HL-60/S4 (cell line): ENCODE measurements around the gene CCDC177.

Source experiments
- in situ Hi-C: fragments of 300-500 bp; cut with MboI; formaldehyde crosslinking; loops from 2 replicates; pipeline ENCODE4 v1.14.3; 2022; ENCODE audit warnings: low sequenced_read_pairs

The CCDC177 gene

DNA sequence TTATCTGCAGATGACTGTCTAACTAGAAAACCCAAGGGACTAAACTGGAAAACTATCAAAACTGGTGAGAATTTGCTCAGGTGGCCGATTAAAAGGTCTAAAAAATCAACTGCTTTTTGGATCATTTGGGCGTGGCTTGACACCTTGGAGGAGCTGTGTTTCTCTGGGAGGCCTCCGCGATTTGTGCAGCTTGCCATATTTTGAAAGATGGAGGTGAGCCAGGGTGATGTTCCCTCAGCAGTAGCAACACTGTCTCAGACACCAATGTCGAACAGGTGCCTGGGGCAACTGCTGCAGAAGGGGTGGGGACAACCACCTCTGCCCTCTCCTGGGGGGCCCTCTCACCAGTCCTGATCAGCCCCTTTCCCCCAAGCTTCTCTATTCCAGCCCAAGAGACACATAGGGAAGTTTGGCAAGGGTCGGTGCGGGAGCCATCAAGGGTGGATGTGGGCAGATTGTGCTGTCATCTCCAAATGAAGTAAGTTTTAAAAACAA is 3.8 kb downstream of the CCDC177 start:
- in situ Hi-C loops, result no loop called here

DNA sequence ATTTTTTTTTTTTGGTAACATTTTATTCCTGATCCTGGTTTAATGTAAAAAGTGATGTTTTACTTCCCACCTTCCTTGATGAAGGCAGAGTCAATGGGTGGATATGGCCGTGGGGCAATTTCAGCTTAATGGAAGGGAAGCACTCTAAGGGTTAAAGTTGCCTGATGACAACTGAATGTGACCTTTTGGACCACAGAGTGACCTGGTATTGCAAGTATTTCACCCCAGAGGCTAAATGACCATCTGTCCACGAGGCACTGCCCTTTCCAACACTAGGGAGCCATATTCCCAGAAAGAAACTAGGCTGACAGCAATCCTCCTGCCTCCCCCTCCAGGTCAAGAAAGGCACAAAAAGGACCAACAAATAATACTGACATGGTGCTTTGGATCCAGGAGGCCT is 4.8 kb downstream of the CCDC177 start:
- in situ Hi-C loops, result no loop called here

DNA sequence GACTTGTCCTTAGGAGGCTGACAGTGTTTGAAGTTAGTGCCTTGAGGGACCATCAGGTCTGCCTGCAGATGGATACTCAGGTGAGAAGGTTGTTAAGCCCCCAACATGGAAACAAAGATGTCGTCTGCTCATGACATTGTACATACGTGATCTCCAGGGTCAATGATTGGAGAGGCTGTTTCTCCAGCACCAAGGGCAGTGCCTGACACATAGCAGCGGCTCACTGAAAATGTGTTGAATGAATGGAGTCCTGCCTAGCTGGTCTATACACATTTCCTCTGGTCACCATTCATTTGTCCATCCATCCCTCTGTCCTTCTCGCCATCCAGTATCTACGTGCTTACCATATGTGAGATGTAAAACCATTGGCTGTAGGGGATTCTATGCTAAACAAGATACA is 7.1 kb downstream of the CCDC177 start:
- in situ Hi-C loops, result no loop called here

DNA sequence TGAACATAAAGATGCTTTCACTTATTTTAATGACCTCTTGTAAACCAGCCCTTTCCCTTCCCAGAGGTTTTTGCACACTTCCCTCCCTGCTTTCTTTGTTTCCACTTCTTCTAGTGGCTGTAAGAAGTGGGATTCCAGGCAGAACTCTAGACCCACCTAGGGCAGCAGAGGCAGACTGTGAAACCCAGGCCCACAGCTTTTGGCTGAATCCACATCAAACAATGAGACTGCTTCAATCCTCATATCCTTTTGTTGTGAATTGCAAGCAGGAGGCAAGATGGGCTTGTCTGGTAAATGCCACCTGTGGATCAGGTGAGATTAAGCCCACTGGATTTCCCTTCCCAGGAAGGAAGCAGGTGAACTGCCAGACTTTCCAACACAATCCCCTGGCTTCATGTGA is 12.8 kb downstream of the CCDC177 start:
- in situ Hi-C loops, result no loop called here

DNA sequence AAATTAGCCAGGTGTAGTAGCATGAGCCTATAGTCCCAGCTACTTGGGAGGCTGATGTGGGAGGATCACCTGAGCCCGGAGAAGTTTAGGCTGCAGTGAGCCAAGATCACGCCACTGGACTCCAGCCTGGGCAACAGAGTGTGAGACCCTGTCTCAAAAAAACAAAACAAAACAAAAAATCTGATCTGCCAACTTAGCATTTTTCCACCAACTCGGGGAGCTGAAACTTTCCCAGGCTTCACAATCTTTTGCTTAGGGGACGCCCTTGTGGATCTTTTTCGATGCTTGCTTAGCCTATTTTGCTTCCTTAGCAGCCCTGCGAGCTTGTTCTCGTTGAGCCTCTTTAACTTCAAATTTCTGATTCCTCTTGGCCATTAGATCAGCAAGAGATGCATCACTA is 13.8 kb downstream of the CCDC177 start:
- in situ Hi-C loops, result no loop called here

DNA sequence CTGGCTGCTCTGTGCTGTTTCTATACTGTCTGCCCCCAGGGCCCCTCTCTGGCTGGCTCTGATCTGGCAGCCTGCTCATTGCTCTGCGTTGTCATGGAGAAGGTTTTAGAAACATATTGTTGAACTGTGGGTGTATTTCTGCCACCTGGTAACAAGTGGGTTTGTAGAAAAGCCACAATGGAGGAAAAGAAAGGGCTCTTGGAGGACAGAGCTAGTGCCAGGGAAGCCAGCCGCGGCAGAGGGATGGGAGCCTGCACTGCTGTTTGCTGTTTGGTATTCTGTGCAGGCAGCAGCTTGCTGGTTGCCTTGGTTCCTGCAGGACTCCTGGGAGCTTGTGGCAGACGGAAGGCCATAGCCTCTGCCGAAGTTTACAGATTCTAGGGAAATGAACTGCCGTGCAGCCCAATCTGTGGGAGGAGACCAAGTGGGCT is 15.1 kb downstream of the CCDC177 start:
- in situ Hi-C loops, result no loop called here

DNA sequence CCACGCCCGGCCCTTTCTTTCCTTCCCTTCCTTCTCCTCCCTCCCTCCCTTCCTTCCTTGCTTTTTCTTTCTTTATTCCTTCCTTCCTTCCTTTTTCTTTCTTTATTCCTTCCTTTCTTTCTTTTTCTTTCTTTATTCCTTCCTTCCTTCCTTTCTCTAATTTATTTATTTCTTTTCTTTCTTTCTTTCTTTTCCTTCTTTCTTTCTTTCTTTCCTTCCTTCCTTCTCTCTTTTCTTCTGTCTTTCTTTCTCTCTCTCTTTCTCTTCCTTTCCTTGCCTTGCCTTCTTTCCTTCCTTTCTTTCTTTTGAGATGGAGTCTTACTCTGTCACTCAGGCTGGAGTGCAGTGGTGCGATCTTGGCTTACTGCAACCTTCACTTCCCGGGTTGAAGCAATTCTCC is 15.9 kb downstream of the CCDC177 start:
- in situ Hi-C loops, result no loop called here

DNA sequence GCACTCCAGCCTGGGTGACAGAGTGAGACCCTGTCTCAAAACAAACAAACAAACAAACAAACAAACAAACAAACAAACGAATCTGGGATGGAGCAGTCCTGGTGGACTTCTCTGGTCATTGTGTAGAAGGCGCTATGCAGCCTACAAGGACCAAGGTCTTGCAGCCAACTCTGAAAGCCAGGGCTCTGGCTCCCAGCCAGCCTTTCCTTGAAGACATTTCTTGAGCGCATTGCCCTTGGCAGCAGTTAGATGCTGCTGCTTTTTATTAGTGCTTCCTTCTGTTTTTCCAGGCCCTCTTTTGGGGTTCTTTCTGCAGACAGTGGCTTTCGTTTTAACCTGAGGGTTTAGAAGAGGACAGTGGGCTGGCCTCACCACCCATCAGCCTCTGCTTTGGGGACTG is 20.2 kb downstream of the CCDC177 start:
- in situ Hi-C loops, result no loop called here

DNA sequence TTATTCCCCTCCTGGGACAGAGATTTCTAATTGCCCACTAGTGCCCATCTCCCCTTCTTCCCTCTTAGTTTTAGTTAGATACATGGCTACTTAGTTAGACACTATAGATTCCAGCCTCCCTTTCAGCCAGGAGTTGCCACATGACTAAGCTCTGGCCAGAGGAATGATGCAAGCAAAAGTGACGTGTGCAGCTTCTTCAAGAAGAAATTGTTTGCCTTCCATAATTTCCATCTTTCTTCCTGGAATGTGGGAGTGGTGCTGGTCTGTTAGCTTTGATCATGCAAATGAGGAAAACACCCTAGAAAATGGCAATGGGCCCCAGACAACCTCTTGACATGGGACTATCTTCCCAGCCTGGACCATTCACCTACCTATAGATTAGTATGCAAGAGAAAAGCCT is 21.4 kb downstream of the CCDC177 start:
- in situ Hi-C loops, result no loop called here

DNA sequence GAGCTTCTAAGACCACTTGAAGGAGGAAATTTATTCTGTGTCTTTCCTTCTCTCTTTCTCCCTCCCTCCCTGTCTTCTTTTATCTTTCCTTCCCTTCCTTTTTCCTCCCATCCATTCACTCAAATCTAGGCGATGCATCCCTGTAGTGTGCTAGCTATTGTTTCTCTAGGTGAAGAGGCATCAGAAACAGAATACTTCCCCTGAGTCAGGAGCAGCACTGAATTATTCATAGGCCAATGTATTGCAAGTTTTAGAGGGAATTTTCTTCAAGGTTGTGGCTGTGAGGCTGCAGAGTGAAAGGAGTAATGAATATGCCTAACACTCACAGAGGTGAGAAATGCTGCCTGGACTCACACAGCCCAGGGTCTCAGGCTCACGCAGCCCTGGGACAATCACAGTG is 23.2 kb downstream of the CCDC177 start:
- in situ Hi-C loops, result no loop called here

DNA sequence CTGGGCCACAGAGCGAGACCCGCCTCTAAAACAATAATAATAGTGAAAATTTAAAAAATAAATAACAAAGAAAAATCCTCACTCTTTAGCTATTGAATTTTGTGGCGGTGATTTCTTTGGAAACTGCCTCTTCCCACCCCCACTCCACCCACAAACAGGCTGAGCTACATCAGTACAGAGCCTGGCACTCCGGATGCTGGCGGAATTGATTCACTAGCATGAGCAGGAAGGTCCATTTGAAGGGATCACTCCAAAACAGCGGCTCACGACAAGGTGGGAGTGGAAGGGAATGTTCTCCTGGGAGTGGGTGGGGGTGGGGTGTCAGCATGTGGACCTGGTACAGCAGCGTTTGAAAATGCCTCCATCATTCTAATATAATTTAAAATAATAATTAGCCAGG is 26.1 kb downstream of the CCDC177 start:
- in situ Hi-C loops, result no loop called here

DNA sequence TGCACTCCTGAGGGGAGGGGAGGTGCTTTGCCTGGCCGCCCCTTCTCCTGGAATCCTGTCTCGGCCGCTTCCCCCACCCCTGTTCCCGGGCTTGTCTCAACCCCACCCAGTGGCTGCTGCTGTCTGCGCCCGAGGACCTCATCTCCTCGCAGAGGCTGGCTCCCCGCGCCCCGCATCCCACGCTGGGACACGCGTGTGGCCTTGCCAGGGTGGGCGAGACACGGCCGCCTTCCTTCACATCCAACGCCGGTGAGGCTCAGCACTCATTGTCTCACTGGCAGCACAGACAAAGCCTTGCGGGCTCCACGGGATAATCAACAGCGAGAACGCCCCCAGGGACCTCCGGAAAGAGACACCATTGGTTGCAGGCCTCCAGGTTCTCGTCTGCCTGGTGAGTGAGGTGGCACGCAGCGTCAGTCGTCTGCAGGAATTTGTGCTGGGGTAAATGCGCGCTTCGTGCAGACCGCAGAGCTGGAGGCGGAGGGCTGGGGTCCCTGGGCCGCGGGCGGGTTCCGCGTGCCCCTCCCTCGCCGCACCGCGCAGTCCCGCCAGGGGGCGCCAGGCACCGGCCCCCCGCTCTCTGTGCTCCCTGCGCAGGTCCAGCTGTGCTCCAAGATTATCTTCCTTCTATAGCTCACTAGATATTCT is 26.8 kb downstream of the CCDC177 start:
- in situ Hi-C loops, result no loop called here

DNA sequence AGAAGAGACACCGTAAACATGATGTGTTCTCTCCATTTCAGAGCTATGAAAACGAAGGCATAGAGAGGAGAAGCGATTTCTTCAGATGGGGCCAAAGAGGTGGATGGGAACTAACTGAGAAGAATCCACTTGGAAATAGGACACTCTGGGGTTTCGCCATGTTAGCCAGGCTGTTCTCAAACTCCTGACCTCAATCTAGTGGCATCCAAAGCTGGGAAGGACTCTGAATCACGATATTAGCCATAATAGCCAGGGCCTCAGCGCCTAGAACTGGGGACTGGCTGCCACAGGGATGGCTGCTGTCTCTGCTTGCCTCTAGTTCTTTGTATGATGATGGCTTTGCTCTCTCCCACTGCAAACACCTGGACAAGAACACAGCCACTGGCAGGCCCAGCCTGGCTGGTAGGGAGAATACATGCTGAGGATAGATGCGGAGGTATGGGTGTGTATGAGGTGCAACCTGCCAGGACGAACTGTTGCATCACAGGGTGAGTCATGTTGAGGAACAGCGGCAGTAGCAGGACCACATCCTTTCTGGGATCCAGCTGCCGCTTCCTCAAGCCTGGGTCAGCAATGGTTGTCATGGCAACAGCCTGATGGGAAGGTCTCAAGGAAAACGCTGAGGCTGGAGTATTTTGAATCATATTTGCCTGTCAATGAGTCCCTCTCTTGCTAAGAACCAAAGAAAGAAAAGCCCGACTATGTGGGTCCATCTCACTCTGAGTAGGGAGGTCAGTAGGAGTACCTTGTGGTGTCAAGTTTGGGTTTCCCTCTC is 31.1 kb downstream of the CCDC177 start:
- in situ Hi-C loops, result no loop called here

DNA sequence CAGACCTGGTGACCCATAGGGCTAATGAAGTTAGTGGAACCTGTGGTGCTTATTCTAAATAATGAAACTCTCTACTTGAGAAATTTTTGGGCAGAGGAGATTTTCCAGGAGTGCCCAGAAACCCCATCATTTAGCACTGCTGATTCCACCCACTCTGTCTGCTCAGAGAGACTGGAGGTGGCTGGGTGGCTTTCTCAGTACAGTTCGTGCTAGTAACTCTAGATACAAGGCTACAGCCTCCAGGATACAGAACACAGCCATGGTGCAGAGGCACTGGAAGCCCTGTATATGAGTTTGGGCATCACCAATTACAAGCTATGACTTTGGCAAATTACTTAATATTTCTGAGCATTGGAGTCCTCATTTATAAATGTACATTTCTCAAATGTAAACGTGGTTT is 32.4 kb downstream of the CCDC177 start:
- in situ Hi-C loops, result no loop called here

DNA sequence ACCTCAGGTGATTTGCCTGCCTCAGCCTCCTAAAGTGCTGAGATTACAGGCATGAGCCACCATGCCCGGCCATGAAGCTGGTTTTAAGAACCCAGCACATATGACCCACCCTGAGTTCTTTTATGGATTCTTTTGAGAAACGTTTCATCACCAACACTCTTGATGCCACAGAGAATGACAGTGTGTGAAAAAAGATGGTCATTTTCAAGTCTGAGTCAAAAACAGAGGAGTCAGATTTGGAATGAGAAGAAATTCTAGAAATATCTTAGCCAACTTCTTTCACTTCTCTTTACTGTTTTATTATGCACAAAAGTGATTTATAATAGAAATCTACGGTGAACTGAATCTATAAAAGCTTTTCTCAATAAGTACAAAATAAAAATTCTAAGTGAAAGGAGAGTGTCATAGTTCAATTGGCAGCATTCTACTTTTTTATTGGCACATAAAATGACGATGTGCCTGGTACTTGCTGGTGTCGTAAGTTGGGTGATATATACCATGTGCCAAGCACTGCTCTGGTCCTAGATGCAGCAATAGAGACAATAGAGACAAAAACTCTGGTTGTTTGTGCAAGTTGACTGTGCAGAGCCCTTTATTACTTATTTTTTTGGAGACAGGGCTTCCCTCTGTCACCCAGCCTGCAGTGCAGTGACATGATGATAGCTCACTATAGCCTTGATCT is 33.9 kb downstream of the CCDC177 start:
- in situ Hi-C loops, result no loop called here

DNA sequence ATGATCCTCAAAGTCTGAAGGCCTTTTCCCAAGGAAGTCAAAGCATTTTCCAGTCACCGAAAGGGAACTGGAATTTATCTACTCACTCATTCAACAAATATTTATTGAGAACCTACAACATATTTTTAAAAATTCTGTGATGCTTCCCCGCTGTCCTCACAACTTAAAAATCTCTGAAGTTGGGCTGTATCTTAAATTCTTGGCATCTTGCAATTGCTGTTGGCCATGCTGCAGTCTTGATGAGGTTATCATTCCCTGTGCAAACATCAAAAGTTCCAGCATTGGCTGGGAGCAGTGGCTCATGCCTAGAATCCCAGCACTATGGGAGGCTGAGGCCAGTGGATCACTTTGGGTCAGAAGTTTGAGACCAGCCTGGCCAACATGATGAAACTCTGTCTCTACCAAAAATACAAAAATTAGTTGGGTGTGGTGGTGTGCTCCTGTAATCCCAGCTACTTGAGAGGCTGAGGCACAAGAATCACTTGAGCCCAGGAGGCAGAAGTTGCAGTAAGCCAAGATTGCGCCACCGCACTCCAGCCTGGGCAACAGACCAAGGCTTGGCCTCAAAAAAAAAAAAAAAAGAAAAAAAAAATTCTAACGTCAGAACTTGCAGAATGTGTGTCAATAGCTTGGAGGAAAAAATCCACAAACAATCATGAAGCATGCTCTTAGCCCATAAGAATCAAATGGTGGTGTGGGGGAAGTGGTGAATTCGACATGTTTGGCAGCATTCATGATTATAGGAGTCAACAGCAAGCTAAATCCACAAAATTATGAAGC is 34.9 kb downstream of the CCDC177 start:
- in situ Hi-C loops, result no loop called here

DNA sequence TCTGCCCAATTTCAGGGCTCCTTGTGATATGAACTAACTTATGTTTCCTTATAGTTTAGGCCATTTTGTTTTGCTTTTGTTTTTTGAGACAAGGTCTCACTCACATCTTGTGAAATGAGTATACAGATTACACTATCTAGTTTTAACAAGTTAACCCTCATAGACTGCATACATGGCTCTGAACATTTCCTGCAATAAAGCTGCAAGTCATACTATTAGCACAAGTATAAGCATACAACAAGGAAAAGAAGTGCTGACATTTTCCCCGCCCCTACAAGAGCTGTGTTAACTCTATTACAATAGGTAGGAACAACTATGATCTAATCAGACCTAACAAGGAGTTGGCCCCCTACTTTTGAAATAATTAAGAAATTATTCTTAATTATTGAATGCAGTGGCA is 35.9 kb downstream of the CCDC177 start:
- in situ Hi-C loops, result no loop called here

DNA sequence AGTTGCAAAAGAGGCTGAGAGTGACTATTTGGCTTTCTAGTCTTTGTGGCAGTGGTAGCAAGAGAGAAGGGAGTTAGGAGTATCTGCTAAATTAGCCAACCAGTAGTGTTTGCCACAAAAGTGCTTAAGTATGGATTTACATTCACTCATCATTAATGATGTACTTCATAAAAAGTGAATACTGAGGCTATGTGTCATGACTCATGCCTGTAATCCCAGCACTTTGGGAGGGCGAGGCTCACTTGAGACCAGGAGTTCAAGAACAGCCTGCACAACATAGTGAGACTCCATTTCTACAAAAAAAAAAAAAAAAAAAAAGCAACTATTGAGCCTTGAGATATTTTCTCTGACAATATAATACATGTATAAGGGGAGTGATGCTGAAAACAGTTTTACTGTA is 36.8 kb downstream of the CCDC177 start:
- in situ Hi-C loops, result no loop called here

DNA sequence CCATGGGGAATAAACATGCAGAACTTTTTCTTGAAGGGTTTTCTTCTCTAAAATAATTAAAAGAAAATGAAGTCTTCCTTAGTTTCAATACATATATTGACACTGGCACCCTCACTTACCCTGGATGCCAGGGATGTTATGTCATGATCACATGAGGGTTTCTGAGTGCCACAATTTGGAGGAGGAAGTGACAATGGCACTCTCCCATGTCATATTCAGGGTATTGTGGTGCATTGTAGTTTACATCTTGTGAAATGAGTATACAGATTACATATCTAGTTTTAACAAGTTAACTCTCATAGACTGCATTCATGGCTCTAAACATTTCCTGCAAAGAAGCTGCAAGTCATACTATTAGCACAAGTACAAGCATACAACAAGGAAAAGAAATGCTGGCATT is 37.7 kb downstream of the CCDC177 start:
- in situ Hi-C loops, result no loop called here

DNA sequence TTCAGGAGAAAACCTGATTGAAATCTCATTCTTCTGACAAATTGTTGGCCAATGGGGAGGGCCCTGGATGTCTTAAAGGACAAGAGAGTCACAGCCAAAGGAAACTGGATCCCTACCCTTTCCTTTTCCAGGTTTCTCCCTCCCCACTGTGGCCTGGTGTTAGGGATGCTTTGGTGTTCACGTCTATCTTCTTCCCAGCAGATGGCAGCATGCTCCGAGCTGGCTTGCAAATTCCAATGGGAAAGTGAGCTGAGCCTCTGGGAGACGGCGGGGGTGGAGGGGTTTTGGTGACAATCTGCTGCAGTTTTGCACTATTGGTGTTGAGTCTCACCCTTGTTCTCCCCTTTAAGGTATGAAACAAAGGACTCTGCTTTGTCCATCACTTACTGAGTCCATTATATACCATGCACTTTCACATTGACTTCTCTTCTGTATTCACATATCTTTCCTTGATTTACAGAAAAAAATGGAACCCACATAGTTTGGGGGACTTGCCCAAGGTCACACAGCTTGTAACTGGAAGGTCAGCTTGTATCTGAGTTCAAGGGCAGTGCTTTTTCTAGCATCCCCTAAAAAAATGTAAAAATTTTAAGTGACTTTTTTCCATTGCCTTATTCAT is 39.3 kb downstream of the CCDC177 start:
- in situ Hi-C loops, result no loop called here
